Activated T-cell treated with anti-CD3 and anti-CD28 coated beads for 24 hours (primary cell): ENCODE measurements around the gene ATP6V1G1.
"Not testable (repeated sequence)": the region's sequence is repeated elsewhere in the genome, so short reads cannot be mapped to it uniquely, and the experiment has no call there.

Experiments
- DNase-seq: peaks from one replicate; pipeline ENCODE4 v3.0.0-alpha.2; 2020; ENCODE audit warnings: low read depth

Gene ATP6V1G1

GRCh38 chr9:114587345-114588202 lies at the start of gene ATP6V1G1:
Gene ATP6V1G1 (plus strand): TSS chr9:114587769. CDS start chr9:114587839, 70 bp downstream.
- DNase-seq, result peak; percentile 99

GRCh38 chr9:114538241-114538640 lies 49.3 kb upstream of the ATP6V1G1 start:
- DNase-seq, result no peak

- DNase-seq, result no peak
These were observed 47.7 kb upstream of the ATP6V1G1 start for GRCh38 chr9:114539701-114540380.

GRCh38 chr9:114545055-114545454 lies 42.5 kb upstream of the ATP6V1G1 start:
- no peak for DNase-seq

- no peak for DNase-seq
These were observed 40.7 kb upstream of the ATP6V1G1 start for GRCh38 chr9:114546851-114547250.

- DNase-seq, result no peak
These were observed 37.8 kb upstream of the ATP6V1G1 start for GRCh38 chr9:114549697-114550330.

GRCh38 chr9:114551750-114552685 lies 35.6 kb upstream of the ATP6V1G1 start:
- DNase-seq, result no peak

- DNase-seq, result no peak
These were observed 34.9 kb upstream of the ATP6V1G1 start for GRCh38 chr9:114552706-114553105.

GRCh38 chr9:114553202-114553601 lies 34.4 kb upstream of the ATP6V1G1 start:
- no peak for DNase-seq

GRCh38 chr9:114555696-114556095 lies 31.9 kb upstream of the ATP6V1G1 start:
- no peak for DNase-seq

GRCh38 chr9:114558027-114558675 lies 29.4 kb upstream of the ATP6V1G1 start:
- no peak for DNase-seq

GRCh38 chr9:114559830-114560513 lies 27.6 kb upstream of the ATP6V1G1 start:
- no peak for DNase-seq

- DNase-seq, result no peak
These were observed 26.6 kb upstream of the ATP6V1G1 start for GRCh38 chr9:114560956-114561355.

GRCh38 chr9:114561771-114562170 lies 25.8 kb upstream of the ATP6V1G1 start:
- no peak for DNase-seq

- DNase-seq, result no peak
These were observed 22.4 kb upstream of the ATP6V1G1 start for GRCh38 chr9:114565204-114565603.

GRCh38 chr9:114570742-114571141 lies 16.8 kb upstream of the ATP6V1G1 start:
- no peak for DNase-seq

- DNase-seq, result no peak
These were observed 16.2 kb upstream of the ATP6V1G1 start for GRCh38 chr9:114571391-114571790.

GRCh38 chr9:114572199-114572598 lies 15.4 kb upstream of the ATP6V1G1 start:
- no peak for DNase-seq

GRCh38 chr9:114574438-114574837 lies 13.1 kb upstream of the ATP6V1G1 start:
- no peak for DNase-seq

- not testable (repeated sequence) for DNase-seq
These were observed 10.8 kb upstream of the ATP6V1G1 start for GRCh38 chr9:114576779-114577178.

- DNase-seq, result not testable (repeated sequence)
These were observed 9.4 kb upstream of the ATP6V1G1 start for GRCh38 chr9:114578134-114578533.
